Transverse colon (tissue), 4 donors: ENCODE data around the gene CSF1R. TPM values are rescaled to one million over a fixed set of nuclear protein-coding genes. Genes with fewer than 3 reads are reported as not detected.

Source experiments
- DNase-seq: peaks from one replicate; pipeline ENCODE4 v3.0.0-alpha.2; 2019
- H3K27ac ChIP-seq, 4 donors: fragments of 200-600 bp; sonication (generic); 2 replicates each; pipeline ENCODE4 v1.5.1; 2016 to 2018; ENCODE audit warnings: inconsistent platforms in 4 of 4
- H3K27me3 ChIP-seq: fragments of 200-600 bp; sonication (generic); 2 replicates; pipeline ENCODE4 v1.5.1; 2017; ENCODE audit warnings: inconsistent platforms
- H3K36me3 ChIP-seq, 4 donors: fragments of 200-600 bp; sonication (generic); 2 replicates each; pipeline ENCODE4 v1.5.1; 2017 to 2019; ENCODE audit warnings: inconsistent platforms in 4 of 4
- H3K4me1 ChIP-seq, 4 donors: fragments of 200-600 bp; sonication (generic); 2 replicates each; pipeline ENCODE4 v1.5.1; 2017 to 2020; ENCODE audit warnings: inconsistent platforms in 4 of 4
- H3K4me3 ChIP-seq, 4 donors: fragments of 200-600 bp; sonication (generic); 1 replicate in 1 of 4; 2 replicates in 3 of 4; pipeline versions ENCODE4 v1.5.1 to v1.6.1; 2017 to 2019; ENCODE audit warnings: inconsistent platforms in 4 of 4
- H3K9me3 ChIP-seq, 2 donors: fragments of 200-600 bp; sonication (generic); 2 replicates each; pipeline ENCODE4 v1.5.1; 2017 to 2019; ENCODE audit warnings: inconsistent platforms in 2 of 2
- CTCF ChIP-seq, 5 experiments: fragments of 200-600 bp in 3 of 5; fragments of 450-650 bp in 2 of 5; sonication (generic) in 3 of 5; IDR thresholded peaks; 1 replicate in 2 of 5; 2 replicates in 3 of 5; pipeline ENCODE4 v1.5.1; 2016 to 2017; ENCODE audit warnings: antibody characterized with exemption in 5 of 5, inconsistent platforms in 3 of 5, mild to moderate bottlenecking in 2 of 5, moderate library complexity in 1 of 5
- EP300 ChIP-seq: sonication (generic); formaldehyde crosslinking; IDR thresholded peaks from one replicate; pipeline ENCODE4 v1.6.1; 2017; ENCODE audit warnings: antibody characterized with exemption, low read depth
- POLR2A ChIP-seq: fragments of 450-650 bp; IDR thresholded peaks from one replicate; pipeline ENCODE4 v1.6.1; 2016; ENCODE audit warnings: antibody characterized with exemption, mild to moderate bottlenecking, moderate library complexity
- POLR2AphosphoS5 ChIP-seq, 3 donors: sonication (generic); formaldehyde crosslinking; IDR thresholded peaks; one replicate each; pipeline ENCODE4 v1.6.1; 2016; ENCODE audit warnings: antibody characterized with exemption in 3 of 3
- WGBS, 2 donors: methylation state at CpG; one replicate each; pipeline ENCODE4 v1.1.5; 2018; ENCODE audit warnings: low coverage in 1 of 2; 5-methylcytosine and 5-hydroxymethylcytosine counted together
- in situ Hi-C, 4 donors: fragments of 200-750 bp; cut with MboI; loops; one replicate each; pipeline versions ENCODE4 v1.15.0 to v1.15.1; 2017; ENCODE audit warnings: low sequenced_read_pairs in 3 of 4, low pct_ligation_motif_present in 1 of 4, low pct_unique_long_range_greater_than_20kb in 1 of 4
- intact Hi-C: fragments of 100-400 bp; cut with DNase I; formaldehyde crosslinking; loops from one replicate; pipeline ENCODE4 v1.15.1; 2023; ENCODE audit warnings: low total_unique reads
- total RNA-seq, 4 donors: library from RNA; depleted of rRNA; stranded (reverse); fragments of >200 nt; gene quantifications; one replicate each; pipeline ENCODE4 v1.1.0, GENCODE V29; 2016

The CSF1R gene
- total RNA-seq, 4 donors from 2014 or later: 0.60 to 38.9 (median 14.7) TPM

DNA sequence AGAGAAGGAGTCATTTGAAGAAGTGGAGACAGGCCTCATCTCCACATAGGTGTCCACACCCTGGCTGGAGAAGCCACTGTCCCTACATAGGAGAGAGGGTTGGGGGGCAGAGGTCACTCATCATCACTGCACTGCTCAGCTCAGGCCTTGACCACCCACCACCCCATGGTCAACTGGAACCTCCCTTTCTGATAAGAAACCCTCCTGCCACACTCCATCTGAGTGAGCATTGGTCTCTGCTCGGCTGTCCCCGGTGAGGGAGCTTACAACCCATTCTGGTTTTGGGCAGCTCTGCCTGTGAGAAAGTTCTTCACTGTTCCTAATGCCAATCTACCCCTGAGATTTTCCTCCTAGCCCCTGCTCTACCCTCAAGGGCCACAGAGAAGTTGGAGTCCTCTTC, 28.8 kb downstream of the CSF1R start:
- 95 to 100% methylated on average over 2 of the region's 2 CpGs for WGBS, 2 donors
- no peak for DNase-seq
- Histone ChIP-seq H3K36me3 (peaks cover 0 to 13% (median 4%) of the 10 kb centered on the region in 4 donors), H3K27me3 (no peaks in the 10 kb centered on the region), H3K9me3 (no peaks in the 10 kb centered on the region), H3K27ac (no peak overlapping the region), H3K4me3 (no peak overlapping the region), H3K4me1 (no peaks in the 10 kb centered on the region)
- in situ Hi-C loops: no loop called here
- no peak for TF ChIP-seq EP300
- TF ChIP-seq CTCF (IDR thresholded peaks at IDR 0.05): no peak
- TF ChIP-seq POLR2A: no peak
- no peak for TF ChIP-seq POLR2AphosphoS5 (IDR thresholded peaks at IDR 0.05)
- intact Hi-C loops: no loop called here

DNA sequence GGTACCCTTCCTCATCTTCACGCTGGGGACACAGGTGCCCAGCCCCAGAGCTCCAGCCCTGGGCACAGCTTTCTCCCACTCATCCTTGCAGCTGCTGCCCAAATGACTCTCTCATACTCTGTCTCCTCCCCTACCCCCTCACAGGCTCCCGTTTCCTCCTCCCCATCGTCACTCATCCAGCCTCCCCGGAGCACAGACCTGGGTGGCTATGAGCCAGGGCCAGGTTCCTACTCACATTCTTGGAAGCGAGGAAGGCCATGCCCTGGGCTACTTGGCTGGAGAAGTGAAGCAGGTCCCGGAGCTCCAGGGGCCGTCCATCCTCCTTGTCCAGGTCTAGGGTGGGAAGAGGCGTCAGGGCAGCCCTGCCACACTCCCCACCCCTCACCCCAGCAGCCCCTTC, 29.3 kb downstream of the CSF1R start:
- 84% methylated on average over 8 of the region's 8 CpGs; no CpG with 5 or more reads in 1 of the 2 donors for WGBS, 2 donors
- in situ Hi-C loops (no loop called here), intact Hi-C loops (no loop called here)
- Histone ChIP-seq H3K27ac (no peak overlapping the region), H3K36me3 (peaks cover 0 to 17% (median 6%) of the 10 kb centered on the region in 4 donors), H3K9me3 (no peaks in the 10 kb centered on the region), H3K4me1 (no peaks in the 10 kb centered on the region), H3K4me3 (no peak overlapping the region), H3K27me3 (no peaks in the 10 kb centered on the region)
- no peak for TF ChIP-seq CTCF (IDR thresholded peaks at IDR 0.05)
- TF ChIP-seq POLR2AphosphoS5 (IDR thresholded peaks at IDR 0.05): no peak
- no peak for TF ChIP-seq POLR2A
- no peak for TF ChIP-seq EP300
- no peak for DNase-seq

DNA sequence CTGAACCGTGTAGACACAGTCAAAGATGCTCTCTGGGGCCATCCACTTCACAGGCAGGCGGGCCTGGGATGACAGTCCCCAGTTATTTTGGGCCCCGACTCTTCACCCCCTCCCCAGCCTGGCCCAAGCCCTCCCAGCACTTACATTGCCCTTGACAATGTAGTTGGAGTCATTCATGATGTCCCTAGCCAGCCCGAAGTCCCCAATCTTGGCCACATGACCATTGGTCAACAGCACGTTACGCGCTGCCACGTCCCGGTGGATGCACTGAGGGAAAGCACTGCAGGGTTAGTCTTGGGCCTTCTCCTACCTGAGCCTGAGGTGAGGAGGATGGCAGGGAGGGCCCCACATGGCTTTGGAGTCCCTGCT, 30.3 kb downstream of the CSF1R start:
- 96% methylated on average over 9 of the region's 9 CpGs; no CpG with 5 or more reads in 1 of the 2 donors for WGBS, 2 donors
- intact Hi-C loops: no loop called here
- H3K9me3 ChIP-seq: no peaks in the 10 kb centered on the region

GRCh38 chr5:150055326-150056074, 30.9 kb downstream of the CSF1R start:
- Histone ChIP-seq H3K9me3 (no peaks in the 10 kb centered on the region), H3K4me1 (no peaks in the 10 kb centered on the region), H3K27me3 (no peaks in the 10 kb centered on the region), H3K36me3 (peaks cover 0 to 26% (median 13%) of the 10 kb centered on the region in 4 donors), H3K4me3 (no peak overlapping the region), H3K27ac (no peak overlapping the region)
- 82% methylated on average over 14 of the region's 14 CpGs; no CpG with 5 or more reads in 1 of the 2 donors for WGBS, 2 donors
- intact Hi-C loops: no loop called here
- no peak for TF ChIP-seq POLR2AphosphoS5 (IDR thresholded peaks at IDR 0.05)
- no peak for TF ChIP-seq EP300
- TF ChIP-seq CTCF (IDR thresholded peaks at IDR 0.05): no peak
- TF ChIP-seq POLR2A: no peak
- in situ Hi-C loops: no loop called here
- no peak for DNase-seq

More for the DNA sequence above, 30.3 kb downstream of the CSF1R start:
- no peak for TF ChIP-seq POLR2AphosphoS5 (IDR thresholded peaks at IDR 0.05)
- no peak for TF ChIP-seq EP300
- Histone ChIP-seq H3K36me3 (peaks cover 0 to 22% (median 11%) of the 10 kb centered on the region in 4 donors), H3K27me3 (no peaks in the 10 kb centered on the region), H3K4me1 (no peaks in the 10 kb centered on the region), H3K27ac (no peak overlapping the region), H3K4me3 (no peak overlapping the region)
- no peak for DNase-seq
- in situ Hi-C loops: no loop called here
